GM21423 (cell line): ENCODE measurements around the gene LRRC26.

ENCODE experiments used
- ATAC-seq: cut with Tn5 transposase; IDR thresholded peaks from one replicate; pipeline ENCODE4 v1.9.1; 2021; ENCODE audit warnings: mild to moderate bottlenecking, moderate library complexity; ENCODE audit not compliant: unreplicated experiment

The LRRC26 gene

DNA sequence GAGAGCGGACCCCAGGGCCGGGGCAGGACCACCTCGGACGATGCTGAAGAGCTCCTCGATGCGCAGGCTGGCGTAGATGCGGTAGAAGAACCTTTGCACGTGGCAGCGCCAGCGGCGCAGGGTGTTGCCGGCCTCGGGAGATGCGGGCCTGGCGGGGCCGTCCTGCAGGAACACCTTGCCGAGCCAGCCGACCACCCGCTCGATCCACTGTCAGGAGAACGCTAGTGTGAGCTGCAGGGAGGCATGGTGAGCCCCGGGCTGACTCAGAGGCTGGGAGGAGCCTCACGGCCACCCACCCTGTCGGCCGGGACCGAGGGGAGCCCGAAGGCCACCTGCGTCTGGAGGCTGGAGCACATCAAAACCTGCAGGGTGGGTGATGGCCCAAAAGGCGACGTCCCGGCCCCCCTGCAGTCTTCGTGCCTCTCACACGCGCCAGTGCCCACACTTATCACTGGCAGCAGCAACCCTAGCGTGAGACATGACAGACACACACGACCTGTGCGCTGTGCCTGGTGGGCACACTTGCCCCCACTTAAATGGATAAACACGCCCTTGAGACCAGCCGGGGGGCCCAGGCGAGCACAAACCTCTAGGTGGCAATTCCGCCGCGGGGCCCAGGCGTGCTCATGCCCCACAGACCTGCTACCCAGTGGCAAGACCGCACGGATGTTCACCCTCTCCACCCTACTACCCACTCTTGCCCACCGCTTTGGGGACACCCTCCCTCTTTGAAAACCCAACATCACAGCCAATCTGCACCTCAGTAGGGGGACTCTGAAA is 15.2 kb upstream of the LRRC26 start:
- ATAC-seq = no peak

DNA sequence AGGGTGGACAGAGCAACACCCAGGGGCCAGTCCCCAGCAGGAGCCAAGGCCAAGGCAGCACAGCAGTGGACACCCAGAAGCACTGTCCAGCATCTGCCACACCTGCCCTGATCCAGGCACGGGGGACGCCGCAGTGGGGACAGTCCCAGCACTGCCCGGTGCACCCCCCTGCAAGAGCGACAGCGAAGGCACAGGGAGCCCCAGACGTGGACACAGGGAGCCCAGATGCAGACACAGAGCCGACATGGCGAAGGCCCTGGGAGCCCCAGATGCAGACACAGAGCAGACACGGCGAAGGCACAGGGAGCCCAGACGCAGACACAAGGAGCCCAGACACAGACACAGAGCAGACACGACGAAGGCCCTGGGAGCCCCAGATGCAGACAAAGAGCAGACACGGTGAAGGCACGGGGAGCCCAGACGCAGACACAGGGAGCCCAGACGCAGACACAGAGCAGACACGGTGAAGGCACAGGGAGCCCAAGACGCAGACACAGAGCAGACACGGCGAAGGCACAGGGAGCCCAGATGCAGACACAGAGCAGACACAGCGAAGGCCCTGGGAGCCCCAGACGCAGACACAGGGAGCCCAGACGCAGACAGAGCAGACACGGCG is 14.2 kb upstream of the LRRC26 start:
- ATAC-seq = no peak

DNA sequence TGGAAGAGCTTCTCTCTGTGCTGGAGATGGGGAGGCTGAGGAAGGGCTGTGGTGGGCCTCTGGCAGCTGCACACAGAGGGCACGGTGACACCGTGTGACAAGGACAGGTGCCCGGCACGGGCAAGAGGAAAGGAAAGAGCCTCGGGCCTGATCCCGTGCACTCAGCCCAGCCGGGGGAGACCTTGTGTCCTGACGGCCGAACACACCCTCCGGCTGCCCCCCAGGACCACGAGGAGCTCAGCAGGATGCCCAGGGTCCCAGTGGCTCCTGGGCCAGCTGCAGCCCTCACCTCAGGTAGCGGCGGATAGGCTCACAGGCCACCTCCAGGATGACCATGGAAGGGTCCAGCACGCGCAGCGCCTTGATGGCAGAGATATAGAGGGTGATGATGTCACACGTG is 13.0 kb upstream of the LRRC26 start:
- ATAC-seq = no peak

- ATAC-seq = no peak
Measured at GRCh38 chr9:137181680-137182079, 11.8 kb upstream of the LRRC26 start.

DNA sequence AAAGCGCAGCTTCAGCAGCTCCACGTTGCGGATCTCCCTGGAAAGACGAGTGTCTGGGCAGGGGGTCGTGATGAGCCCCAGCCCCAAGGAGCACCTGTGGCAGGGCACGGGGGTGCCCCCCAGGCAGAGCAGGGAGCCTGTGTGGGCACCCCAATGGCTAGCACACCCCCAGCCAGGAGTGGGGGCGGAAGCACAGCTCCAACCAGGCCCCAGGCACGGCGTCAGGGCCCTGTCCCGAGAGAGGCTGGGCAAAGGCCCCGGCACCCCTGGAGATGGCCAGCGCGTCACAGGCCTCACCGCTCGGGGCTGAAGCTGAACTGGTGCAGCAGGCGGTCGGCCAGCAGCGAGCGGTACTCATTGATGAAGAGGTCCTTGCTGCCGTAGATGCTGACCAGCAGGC is 10.6 kb upstream of the LRRC26 start:
- ATAC-seq = no peak

DNA sequence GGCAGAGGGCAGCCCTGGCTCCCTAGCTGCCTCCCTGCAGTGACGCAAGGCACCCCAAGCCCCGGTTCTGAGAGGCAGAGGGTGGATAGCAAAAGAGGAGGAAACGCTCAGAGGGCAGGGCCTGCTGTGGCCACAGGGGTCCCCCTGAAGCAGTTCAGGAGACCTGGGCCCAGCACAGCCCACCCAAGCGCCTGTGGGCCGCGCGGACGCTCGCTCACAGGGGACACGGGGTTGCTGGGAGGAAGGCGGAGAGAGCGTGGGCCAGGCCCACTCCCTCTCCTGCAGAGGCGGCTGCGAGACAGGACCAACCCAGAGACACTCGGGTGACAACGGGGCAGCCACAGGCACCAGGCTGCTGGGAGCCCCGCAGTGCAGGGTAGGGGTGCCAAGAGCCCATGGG is 9.9 kb upstream of the LRRC26 start:
- ATAC-seq = no peak

DNA sequence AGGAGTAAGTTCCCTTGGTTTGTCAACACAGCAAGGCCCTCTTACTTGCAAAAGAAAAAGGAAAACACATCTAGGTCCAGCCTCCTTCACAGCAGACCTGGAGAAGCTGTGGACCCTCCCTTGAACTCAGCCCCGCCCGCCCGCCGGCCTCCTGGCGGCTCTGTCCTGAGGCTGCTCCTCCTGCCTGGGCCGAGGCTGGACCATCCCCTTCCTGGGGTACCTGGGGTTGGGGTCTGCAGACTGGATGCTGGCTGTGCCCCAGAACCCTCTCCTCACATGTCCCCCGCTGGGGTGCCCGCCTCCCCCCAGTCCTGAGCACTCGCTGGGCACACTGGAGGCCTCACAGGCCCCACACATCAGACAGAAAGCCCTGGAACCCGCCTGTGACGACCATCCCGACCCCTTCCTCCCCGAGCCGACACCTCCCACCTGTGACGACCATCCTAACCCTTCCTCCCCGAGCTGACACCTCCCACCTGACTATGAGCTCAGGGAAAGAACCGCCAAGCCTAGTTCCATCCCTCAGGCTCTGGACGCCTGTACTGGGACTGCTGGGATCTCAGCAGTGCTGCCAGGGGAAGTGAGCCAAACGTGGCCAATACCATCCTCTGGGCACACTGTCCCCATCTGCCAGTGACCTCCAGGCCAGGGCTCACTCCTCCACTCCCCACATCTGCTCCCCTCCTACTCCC is 9.2 kb upstream of the LRRC26 start:
- ATAC-seq = no peak

GRCh38 chr9:137178201-137178938 is 8.5 kb upstream of the LRRC26 start:
- ATAC-seq = no peak

DNA sequence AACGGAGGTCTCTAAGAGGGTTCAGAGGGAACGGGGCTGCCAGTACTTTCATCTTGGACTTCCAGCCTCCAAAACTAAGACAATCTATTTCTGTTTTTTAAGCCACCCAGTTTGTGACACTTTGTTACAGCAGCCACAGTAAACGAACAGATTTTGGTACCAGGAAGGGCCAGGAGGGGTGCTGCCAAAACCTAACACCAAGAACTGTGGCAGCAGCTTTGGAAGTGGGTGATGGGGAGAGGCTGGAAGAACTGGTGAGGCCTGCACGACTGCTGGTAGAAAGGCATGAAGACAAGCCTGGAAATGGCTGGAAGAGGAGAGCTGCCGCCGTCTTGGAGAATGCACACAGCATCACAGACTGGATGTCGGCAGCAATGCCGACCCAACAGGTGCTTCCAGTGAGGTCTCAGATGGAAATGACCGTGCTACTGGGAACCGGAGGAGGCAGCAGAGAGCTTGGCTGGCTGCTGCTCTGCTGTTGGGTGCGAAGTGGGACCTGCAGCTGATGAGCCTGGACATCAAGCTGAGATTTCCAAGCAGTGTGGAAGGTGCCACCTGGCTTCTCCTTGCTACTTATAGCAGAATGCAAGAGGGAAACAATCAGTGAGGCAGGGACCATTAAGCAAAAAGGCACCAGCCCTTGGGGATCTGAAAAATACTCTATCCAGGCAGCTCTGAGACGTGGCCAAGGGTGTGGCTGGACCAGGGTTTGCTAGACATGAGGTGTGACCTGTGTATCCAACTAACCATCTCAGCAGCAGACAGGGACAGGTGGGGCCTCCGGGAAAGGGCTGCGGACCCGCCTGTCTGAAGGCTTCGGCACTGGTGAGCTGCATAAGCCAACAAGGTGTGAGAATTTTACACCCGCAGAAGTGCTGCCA is 6.7 kb upstream of the LRRC26 start:
- ATAC-seq = no peak

DNA sequence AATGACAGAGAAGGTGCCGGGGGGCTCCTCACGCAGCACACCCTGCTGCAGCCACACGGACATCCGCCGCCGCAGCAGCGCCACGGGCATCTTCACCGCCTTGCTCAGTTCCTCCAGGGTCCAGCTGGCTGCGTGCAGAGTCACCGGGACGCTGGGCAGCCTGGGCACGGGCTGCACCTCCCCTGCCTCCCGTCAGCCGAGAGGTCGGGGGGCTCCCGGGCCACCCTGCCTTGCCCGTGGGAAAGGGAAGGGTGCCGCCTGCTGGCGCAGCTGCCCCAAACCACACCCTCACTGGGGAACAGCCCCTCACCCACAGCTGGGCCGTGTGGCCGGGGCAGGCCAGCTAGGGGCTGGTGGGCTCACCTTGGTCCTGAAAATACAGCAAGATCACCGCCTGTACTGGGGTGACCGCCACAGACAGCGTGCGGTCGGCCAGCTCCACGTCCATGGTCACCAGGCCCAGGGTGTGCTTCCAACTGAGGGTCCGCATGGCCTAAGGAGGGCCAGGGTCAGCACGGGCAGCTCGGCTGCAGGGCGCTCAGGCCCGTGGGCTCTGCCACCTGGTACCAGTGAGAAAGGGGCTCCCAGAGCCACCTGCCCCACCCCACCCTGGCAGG is 5.6 kb upstream of the LRRC26 start:
- ATAC-seq = no peak

GRCh38 chr9:137174722-137175293 is 5.0 kb upstream of the LRRC26 start:
- no peak for ATAC-seq

DNA sequence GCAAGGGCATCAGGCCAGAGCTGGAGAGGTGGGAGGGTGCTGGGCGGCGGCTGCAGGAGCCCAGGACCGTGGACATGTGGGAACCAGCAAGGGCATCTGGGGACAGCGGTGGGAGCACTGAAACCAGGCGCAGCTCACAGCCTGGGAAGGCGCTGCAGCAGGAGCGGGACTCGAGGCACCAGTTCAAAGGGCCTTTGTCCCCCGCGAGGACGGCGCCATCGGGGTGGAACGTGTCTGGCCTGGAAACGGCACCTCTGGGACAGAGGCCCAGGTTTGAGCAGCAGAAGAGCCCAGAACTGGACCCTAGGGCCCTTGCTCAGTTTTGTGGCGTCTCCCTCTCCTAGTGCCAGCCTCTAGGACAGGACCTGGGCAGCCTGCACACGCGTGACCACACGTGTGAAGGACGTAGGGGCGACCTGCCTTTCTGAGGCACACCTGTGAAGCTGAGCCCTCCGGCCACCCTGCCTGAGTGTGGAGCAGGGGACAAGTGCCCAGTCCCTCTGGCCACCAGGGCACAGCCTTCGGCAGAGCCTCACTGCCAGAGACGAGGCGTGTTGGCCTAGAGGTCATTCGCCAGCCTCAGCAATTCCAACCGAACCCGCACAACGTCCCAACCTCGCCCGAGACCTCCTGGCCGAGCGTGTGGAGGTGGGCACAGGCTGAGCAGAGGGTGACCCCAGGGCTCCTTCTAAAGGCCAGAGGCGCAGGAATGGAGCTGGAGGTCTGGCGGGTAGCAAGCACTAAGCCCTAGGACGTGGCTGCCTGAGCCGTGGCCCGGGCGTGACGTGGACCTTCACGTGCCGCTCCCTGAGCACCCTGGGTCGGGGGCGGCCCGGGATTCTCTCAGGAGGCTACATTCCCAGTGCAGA is 4.2 kb upstream of the LRRC26 start:
- ATAC-seq = no peak

DNA sequence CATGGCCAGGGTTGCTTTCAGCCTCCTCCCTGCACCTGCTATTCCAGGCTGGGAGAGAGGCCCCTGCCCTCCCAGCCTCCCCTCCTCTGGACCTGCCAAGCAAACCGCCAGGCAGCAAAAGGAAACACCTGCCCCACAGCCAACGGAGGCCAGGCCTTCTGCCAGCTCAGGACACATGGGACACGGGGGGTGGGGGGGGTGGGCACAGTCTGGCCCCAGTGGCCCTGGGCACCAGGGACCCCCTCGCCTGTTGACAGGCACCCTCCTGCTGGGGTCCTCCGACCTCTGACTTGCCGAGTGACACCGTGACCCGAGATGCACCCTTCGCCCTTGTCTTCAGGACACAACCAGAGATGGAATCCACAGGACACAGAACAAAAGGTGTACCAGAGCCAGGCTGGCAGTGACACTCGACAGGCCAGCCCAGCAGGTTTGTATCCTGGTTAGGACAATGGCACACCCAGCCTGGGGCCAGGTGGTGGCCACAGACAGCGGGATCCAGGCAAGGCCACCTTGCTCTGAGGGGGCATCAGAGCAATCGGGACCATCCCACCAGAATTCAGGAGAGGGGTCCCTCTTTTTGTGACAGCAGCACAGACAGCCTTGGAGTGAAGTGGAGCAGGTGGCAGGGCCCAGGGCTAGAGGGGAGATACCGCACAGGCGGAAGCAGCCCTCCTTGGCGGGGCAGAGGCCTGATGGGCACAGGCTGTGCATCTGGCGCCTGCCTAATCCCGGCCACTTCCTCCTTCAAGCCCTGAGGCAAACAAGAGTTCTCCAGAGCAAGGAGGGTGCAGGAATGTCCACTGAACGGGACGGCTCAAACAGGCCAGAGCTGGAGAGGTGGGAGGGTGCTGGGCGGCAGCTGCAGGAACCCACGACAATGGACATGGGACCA is 3.3 kb upstream of the LRRC26 start:
- no peak for ATAC-seq

DNA sequence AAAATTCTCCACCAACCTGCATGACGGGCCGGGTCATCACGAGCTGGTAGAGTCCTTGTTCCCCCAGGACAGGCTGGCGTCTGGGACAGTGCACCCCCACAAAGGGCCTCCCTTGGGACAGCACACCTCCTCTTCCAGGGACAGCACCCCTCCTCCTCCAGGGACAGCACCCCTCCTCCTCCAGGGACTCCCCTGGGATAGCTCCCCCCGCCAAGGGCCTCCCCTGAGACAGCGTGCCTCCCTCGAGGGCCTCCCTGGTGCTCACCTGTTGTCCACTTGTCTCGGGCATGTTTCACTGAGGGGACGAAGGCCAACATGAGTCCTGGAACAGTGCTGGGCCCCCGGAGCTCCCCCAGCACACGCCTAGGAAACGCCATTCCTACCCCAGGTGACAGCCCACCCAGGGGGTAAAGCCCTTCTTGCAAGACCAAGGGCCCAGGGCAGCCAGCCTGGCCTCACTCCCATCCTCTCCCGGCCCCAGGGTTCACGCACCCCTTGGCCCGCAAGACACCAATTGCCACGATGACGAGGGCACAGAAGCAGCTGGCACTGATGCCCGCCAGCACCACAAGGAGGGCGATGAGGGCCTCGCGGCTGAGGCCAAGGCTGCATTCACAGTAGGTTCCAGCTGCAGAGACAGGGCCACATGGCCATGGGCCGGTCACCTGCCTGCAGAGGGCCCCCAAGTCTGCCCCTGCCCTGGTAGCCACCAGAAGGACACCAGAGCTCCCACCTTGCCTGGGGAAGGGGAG is 1.5 kb upstream of the LRRC26 start:
- ATAC-seq = no peak

GRCh38 chr9:137170486-137171148 is 766 bp upstream of the LRRC26 start:
- no peak for ATAC-seq
